HG03066 (cell line): ENCODE results near the gene KRTAP10-7.

ENCODE experiments used
- ATAC-seq: cut with Tn5 transposase; IDR thresholded peaks from one replicate; pipeline ENCODE4 v1.9.1; 2021; ENCODE audit warnings: low read depth; ENCODE audit not compliant: unreplicated experiment

KRTAP10-7 gene

GRCh38 chr21:44650973-44651675, 50.7 kb downstream of the KRTAP10-7 start:
- ATAC-seq: no peak
